Ramos (cell line): ENCODE measurements around the gene GADD45G.

Source experiments
- in situ Hi-C: fragments of 300-500 bp; cut with MboI; formaldehyde crosslinking; loops from one replicate; pipeline ENCODE4 v1.14.3; 2022; ENCODE audit warnings: low sequenced_read_pairs; ENCODE audit not compliant: unreplicated experiment

Gene GADD45G

GRCh38 chr9:89622933-89623861 is 18.4 kb downstream of the GADD45G start:
- in situ Hi-C loops: loop anchor here (25.0 kb wide), 1 partner anchor 314 kb away; no protein-coding TSS in a partner anchor

GRCh38 chr9:89623925-89624420 is 19.2 kb downstream of the GADD45G start:
- in situ Hi-C loops: loop anchor here (25.0 kb wide), 1 partner anchor 313 kb away; no protein-coding TSS in a partner anchor

- in situ Hi-C loops: no loop called here
Observed at GRCh38 chr9:89625721-89626687, 21.2 kb downstream of the GADD45G start.

- in situ Hi-C loops: no loop called here
Observed at GRCh38 chr9:89626741-89627265, 22.0 kb downstream of the GADD45G start.

- in situ Hi-C loops: no loop called here
Observed at GRCh38 chr9:89628601-89629000, 23.8 kb downstream of the GADD45G start.

- in situ Hi-C loops: no loop called here
Observed at GRCh38 chr9:89629081-89629976, 24.5 kb downstream of the GADD45G start.

- in situ Hi-C loops: no loop called here
Observed at GRCh38 chr9:89630508-89630907, 25.7 kb downstream of the GADD45G start.

- in situ Hi-C loops: no loop called here
Observed at GRCh38 chr9:89631384-89631783, 26.6 kb downstream of the GADD45G start.

- in situ Hi-C loops: no loop called here
Observed at GRCh38 chr9:89632192-89632733, 27.5 kb downstream of the GADD45G start.

- in situ Hi-C loops: no loop called here
Observed at GRCh38 chr9:89632736-89633135, 27.9 kb downstream of the GADD45G start.

GRCh38 chr9:89633404-89633803 is 28.6 kb downstream of the GADD45G start:
- in situ Hi-C loops: no loop called here

GRCh38 chr9:89633920-89634319 is 29.1 kb downstream of the GADD45G start:
- in situ Hi-C loops: no loop called here

- in situ Hi-C loops: no loop called here
Observed at GRCh38 chr9:89634995-89635742, 30.4 kb downstream of the GADD45G start.

GRCh38 chr9:89635816-89636215 is 31.0 kb downstream of the GADD45G start:
- in situ Hi-C loops: no loop called here

- in situ Hi-C loops: no loop called here
Observed at GRCh38 chr9:89637787-89638186, 33.0 kb downstream of the GADD45G start.

GRCh38 chr9:89638359-89638758 is 33.5 kb downstream of the GADD45G start:
- in situ Hi-C loops: no loop called here

GRCh38 chr9:89638893-89639292 is 34.1 kb downstream of the GADD45G start:
- in situ Hi-C loops: no loop called here

GRCh38 chr9:89639367-89639795 is 34.6 kb downstream of the GADD45G start:
- in situ Hi-C loops: no loop called here
